ENCODE results near the gene PKN1. TPM values are rescaled to one million over a fixed set of nuclear protein-coding genes. Genes with fewer than 3 reads are reported as not detected.
A peak's percentile ranks its signal among the peaks of the same experiment; 100 is the strongest.
"Not testable (repeated sequence)": the region's sequence is repeated elsewhere in the genome, so short reads cannot be mapped to it uniquely, and the experiment has no call there.

The PKN1 gene
- total RNA-seq, 2 experiments from 2014 or later: 159 to 164 TPM

DNA sequence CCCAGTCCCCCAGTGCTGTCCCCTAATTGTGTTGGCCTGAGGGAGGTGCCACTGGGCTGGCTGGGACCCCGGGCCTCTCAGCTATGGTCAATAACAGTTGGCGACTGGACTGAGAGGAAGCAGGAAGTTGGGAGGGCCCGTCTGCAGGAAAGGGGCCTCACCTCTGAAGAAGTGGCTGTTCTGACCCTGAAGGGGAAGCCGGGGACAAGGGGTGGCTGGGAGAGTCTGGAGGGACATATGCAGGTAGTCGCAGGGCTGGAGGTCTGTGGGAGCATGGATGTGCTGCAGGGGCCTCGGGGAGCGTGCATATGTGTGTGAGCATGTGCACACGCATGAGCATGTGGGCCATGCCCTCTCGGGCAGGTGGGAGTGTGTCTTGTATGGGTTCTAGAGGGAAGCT lies 5.9 kb downstream of the PKN1 start:
- Mint-ChIP-seq H3K9me3 (no peaks in the 10 kb centered on the region), H3K27ac (peak overlapping the region; percentile 93), H3K4me1 (ENCODE audit: low read depth) (peaks cover 55% of the 10 kb centered on the region), H3K27me3 (ENCODE audit: low read depth) (no peaks in the 10 kb centered on the region), H3K4me3 (no peak overlapping the region), H3K36me3 (ENCODE audit: low read depth) (peaks cover 21% of the 10 kb centered on the region)
- CTCF ChIA-PET: interaction anchor here (0.6 to 1.2 kb wide), 4 partner anchors 33 to 324 kb away, joined by 3 to 4 read pairs (median 3); no protein-coding TSS in a partner anchor
- intact Hi-C loops (cut with micrococcal nuclease): no loop called here
- DNase-seq: no peak

- Mint-ChIP-seq H3K27ac (peak overlapping the region; percentile 93), H3K4me3 (peak overlapping the region; percentile 83), H3K9me3 (no peaks in the 10 kb centered on the region), H3K27me3 (ENCODE audit: low read depth) (no peaks in the 10 kb centered on the region), H3K36me3 (ENCODE audit: low read depth) (peaks cover 23% of the 10 kb centered on the region), H3K4me1 (ENCODE audit: low read depth) (peaks cover 48% of the 10 kb centered on the region)
- CTCF ChIA-PET: interaction anchor here (1.2 kb wide), 1 partner anchor 32 kb away, joined by 4 read pairs; no protein-coding TSS in a partner anchor
- DNase-seq: peak; percentile 91
- intact Hi-C loops (cut with micrococcal nuclease): loop anchor here (1.0 kb wide), 1 partner anchor 21 kb away; the partner anchor contains the start of gene DDX39A
These were observed 6.9 kb downstream of the PKN1 start for GRCh38 chr19:14440049-14440448.

- peaks cover 25% of the 10 kb centered on the region for H3K36me3 Mint-ChIP-seq (ENCODE audit: low read depth)
- DNase-seq: no peak
- CTCF ChIA-PET: interaction anchor here (1.0 to 2.2 kb wide), 3 partner anchors 9 to 79 kb away, joined by 4 to 8 read pairs (median 6); no protein-coding TSS in a partner anchor
- H3K27ac Mint-ChIP-seq: peak overlapping the region; percentile 93
- H3K4me1 Mint-ChIP-seq (ENCODE audit: low read depth): peaks cover 44% of the 10 kb centered on the region
- H3K27me3 Mint-ChIP-seq (ENCODE audit: low read depth): no peaks in the 10 kb centered on the region
- intact Hi-C loops (cut with micrococcal nuclease): no loop called here
- no peaks in the 10 kb centered on the region for H3K9me3 Mint-ChIP-seq
- peak overlapping the region; percentile 83 for H3K4me3 Mint-ChIP-seq
These were observed 8.2 kb downstream of the PKN1 start for GRCh38 chr19:14441041-14441938.

GRCh38 chr19:14442891-14443631 lies 10.0 kb downstream of the PKN1 start:
- CTCF ChIA-PET: interaction anchor here (2.2 kb wide), 1 partner anchor 37 kb away, joined by 8 read pairs; no protein-coding TSS in a partner anchor
- Mint-ChIP-seq H3K36me3 (ENCODE audit: low read depth) (peaks cover 31% of the 10 kb centered on the region), H3K27me3 (ENCODE audit: low read depth) (no peaks in the 10 kb centered on the region), H3K9me3 (no peaks in the 10 kb centered on the region), H3K27ac (no peak overlapping the region), H3K4me1 (ENCODE audit: low read depth) (peaks cover 37% of the 10 kb centered on the region), H3K4me3 (no peak overlapping the region)
- DNase-seq: no peak
- intact Hi-C loops (cut with micrococcal nuclease): no loop called here

DNA sequence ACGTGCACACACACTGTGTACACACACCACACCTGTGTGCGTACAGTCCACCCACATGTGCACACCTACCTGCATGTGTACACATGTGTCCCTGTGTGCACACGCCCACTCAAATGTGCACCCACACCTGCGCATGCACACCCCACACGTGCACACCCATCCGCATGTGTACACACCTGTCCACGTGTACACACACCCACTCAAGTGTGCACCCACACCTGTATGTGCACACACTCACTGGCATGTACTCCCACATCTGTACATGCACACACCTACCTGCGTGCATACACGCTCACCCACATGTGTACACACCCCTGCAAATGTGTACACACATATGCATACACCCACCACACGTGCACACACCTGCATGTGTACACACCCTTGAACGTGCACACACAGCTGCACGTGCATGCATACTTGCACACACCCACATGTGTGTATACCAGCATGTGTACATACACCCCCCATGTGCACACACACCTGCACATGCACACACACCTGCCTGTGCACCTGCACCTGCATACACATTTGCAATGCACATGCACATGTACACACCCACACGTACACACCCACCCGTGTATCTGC lies 10.6 kb downstream of the PKN1 start:
- Mint-ChIP-seq H3K4me1 (ENCODE audit: low read depth) (peaks cover 36% of the 10 kb centered on the region), H3K9me3 (no peaks in the 10 kb centered on the region), H3K27ac (no peak overlapping the region), H3K27me3 (ENCODE audit: low read depth) (no peaks in the 10 kb centered on the region), H3K36me3 (ENCODE audit: low read depth) (peaks cover 34% of the 10 kb centered on the region), H3K4me3 (no peak overlapping the region)
- CTCF ChIA-PET: no interaction called here
- intact Hi-C loops (cut with micrococcal nuclease): no loop called here
- no peak for DNase-seq

GRCh38 chr19:14446336-14447036 lies 13.4 kb downstream of the PKN1 start:
- Mint-ChIP-seq H3K4me1 (ENCODE audit: low read depth) (peaks cover 20% of the 10 kb centered on the region), H3K27ac (no peak overlapping the region), H3K9me3 (no peaks in the 10 kb centered on the region), H3K4me3 (no peak overlapping the region), H3K36me3 (ENCODE audit: low read depth) (peaks cover 46% of the 10 kb centered on the region), H3K27me3 (ENCODE audit: low read depth) (no peaks in the 10 kb centered on the region)
- no peak for DNase-seq
- CTCF ChIA-PET: interaction anchor here (0.6 to 1.3 kb wide), 3 partner anchors 13 to 64 kb away, joined by 3 read pairs; no protein-coding TSS in a partner anchor
- intact Hi-C loops (cut with micrococcal nuclease): no loop called here

- DNase-seq: no peak
- Mint-ChIP-seq H3K36me3 (ENCODE audit: low read depth) (peaks cover 35% of the 10 kb centered on the region), H3K27me3 (ENCODE audit: low read depth) (no peaks in the 10 kb centered on the region), H3K4me3 (no peak overlapping the region), H3K9me3 (no peaks in the 10 kb centered on the region), H3K4me1 (ENCODE audit: low read depth) (peaks cover 11% of the 10 kb centered on the region), H3K27ac (no peak overlapping the region)
- CTCF ChIA-PET: no interaction called here
- intact Hi-C loops (cut with micrococcal nuclease): no loop called here
These were observed 16.2 kb downstream of the PKN1 start for GRCh38 chr19:14449321-14449720.

DNA sequence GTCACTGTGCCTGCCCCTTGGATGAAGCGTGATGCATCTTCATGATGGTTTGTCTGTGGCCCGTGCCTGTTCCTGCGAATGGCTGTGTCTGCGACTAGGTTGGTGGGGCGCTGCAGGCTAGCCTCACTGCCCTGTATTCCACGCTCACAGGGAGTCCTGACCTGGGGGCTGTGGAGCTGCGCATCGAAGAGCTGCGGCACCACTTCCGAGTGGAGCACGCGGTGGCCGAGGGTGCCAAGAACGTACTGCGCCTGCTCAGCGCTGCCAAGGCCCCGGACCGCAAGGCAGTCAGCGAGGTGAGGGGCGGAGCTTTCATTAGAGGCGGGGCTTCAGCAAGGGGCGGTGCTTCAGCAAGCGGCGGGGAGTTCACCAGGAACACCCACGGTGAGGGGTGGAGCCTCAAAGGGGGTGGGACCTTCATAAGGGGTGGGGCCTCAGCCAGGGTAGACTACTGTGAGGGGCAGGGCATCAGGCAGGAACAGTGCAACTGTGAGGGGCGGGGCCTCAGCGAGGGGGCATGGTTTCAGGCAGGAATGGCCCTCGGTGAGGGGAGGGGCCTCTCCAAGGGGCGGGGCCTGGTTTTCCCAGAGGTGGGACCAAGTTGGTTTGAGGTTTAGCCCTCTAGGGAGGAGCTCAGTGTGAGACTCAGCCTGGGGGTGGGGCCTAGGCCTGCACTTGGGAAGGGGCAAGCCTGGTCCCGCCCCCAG lies 17.2 kb downstream of the PKN1 start:
- CTCF ChIA-PET: no interaction called here
- no peaks in the 10 kb centered on the region for H3K27me3 Mint-ChIP-seq (ENCODE audit: low read depth)
- peaks cover 7% of the 10 kb centered on the region for H3K4me1 Mint-ChIP-seq (ENCODE audit: low read depth)
- no peaks in the 10 kb centered on the region for H3K9me3 Mint-ChIP-seq
- H3K27ac Mint-ChIP-seq: no peak overlapping the region
- peak; percentile 79 for DNase-seq
- intact Hi-C loops (cut with micrococcal nuclease): no loop called here
- no peak overlapping the region for H3K4me3 Mint-ChIP-seq
- peaks cover 35% of the 10 kb centered on the region for H3K36me3 Mint-ChIP-seq (ENCODE audit: low read depth)

DNA sequence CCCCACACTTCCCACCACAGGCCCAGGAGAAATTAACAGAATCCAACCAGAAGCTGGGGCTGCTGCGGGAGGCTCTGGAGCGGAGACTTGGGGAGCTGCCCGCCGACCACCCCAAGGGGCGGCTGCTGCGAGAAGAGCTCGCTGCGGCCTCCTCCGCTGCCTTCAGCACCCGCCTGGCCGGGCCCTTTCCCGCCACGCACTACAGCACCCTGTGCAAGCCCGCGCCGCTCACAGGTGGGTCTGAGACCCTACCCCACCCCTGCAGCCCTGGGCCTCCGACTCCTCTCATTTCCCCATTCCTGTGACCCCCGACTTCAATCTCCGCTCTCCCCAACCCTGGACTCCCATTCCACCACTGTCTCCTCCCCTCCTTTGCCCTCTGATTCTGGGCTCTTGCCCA lies 17.8 kb downstream of the PKN1 start:
- Mint-ChIP-seq H3K4me1 (ENCODE audit: low read depth) (peaks cover 7% of the 10 kb centered on the region), H3K9me3 (no peaks in the 10 kb centered on the region), H3K27ac (no peak overlapping the region), H3K36me3 (ENCODE audit: low read depth) (peaks cover 35% of the 10 kb centered on the region), H3K4me3 (no peak overlapping the region), H3K27me3 (ENCODE audit: low read depth) (no peaks in the 10 kb centered on the region)
- no peak for DNase-seq
- intact Hi-C loops (cut with micrococcal nuclease): no loop called here
- CTCF ChIA-PET: no interaction called here

GRCh38 chr19:14452303-14452702 lies 19.2 kb downstream of the PKN1 start:
- CTCF ChIA-PET; intact Hi-C loops (cut with micrococcal nuclease); DNase-seq; H3K27ac Mint-ChIP-seq; H3K9me3 Mint-ChIP-seq; H3K4me3 Mint-ChIP-seq; H3K27me3 Mint-ChIP-seq (ENCODE audit: low read depth); H3K4me1 Mint-ChIP-seq (ENCODE audit: low read depth): not testable (repeated sequence)
- H3K36me3 Mint-ChIP-seq (ENCODE audit: low read depth): peaks cover 27% of the 10 kb centered on the region

GRCh38 chr19:14459703-14460102 lies 26.6 kb downstream of the PKN1 start:
- Mint-ChIP-seq H3K4me1 (ENCODE audit: low read depth) (no peaks in the 10 kb centered on the region), H3K9me3 (no peaks in the 10 kb centered on the region), H3K27ac (no peak overlapping the region), H3K27me3 (ENCODE audit: low read depth) (no peaks in the 10 kb centered on the region), H3K36me3 (ENCODE audit: low read depth) (peaks cover 21% of the 10 kb centered on the region), H3K4me3 (no peak overlapping the region)
- no peak for DNase-seq
- CTCF ChIA-PET: interaction anchor here (0.6 to 0.7 kb wide), 2 partner anchors 14 to 45 kb away, joined by 3 read pairs; no protein-coding TSS in a partner anchor
- intact Hi-C loops (cut with micrococcal nuclease): no loop called here

All from activated naive CD4-positive, alpha-beta T cell treated with anti-CD3 and anti-CD28 coated beads for 36 hours (primary cell).